Mucosa of descending colon (tissue), 3 donors: ENCODE measurements around the gene FKBP1B. TPM values are rescaled to one million over a fixed set of nuclear protein-coding genes. Genes with fewer than 3 reads are reported as not detected.

Experiments used
- ATAC-seq: fragments of 200-7000 bp; cut with Tn5 transposase; one replicate; pipeline ENCODE4 v1.9.1; 2020; ENCODE audit warnings: mild to moderate bottlenecking, moderate library complexity
- DNase-seq, 3 donors: peaks; one replicate each; pipeline ENCODE4 v3.0.0-alpha.2; 2020
- H3K36me3 ChIP-seq: fragments of 200-600 bp; one replicate; pipeline ENCODE4 v1.8.0; 2021; ENCODE audit warnings: low read depth, mild to moderate bottlenecking
- H3K4me1 ChIP-seq: fragments of 200-600 bp; one replicate; pipeline ENCODE4 v1.8.0; 2021; ENCODE audit warnings: low read depth, mild to moderate bottlenecking
- H3K4me3 ChIP-seq: fragments of 200-600 bp; one replicate; pipeline ENCODE4 v1.8.0; 2021; ENCODE audit warnings: mild to moderate bottlenecking
- H3K9me3 ChIP-seq: fragments of 200-600 bp; one replicate; pipeline ENCODE4 v1.8.0; 2021; ENCODE audit warnings: mild to moderate bottlenecking
- intact Hi-C, 2 donors: fragments of 100-400 bp; cut with DNase I in 1 of 2; cut with micrococcal nuclease in 1 of 2; formaldehyde crosslinking; loops; one replicate each; pipeline versions ENCODE4 v1.11.0 to v1.11.1; 2022; cut with DNase I, micrococcal nuclease
- total RNA-seq, 3 donors: library from RNA; stranded (reverse); fragmentation: NEBNext Ultra II Directional in 2 of 3; extraction: Animal tissue kit (Norgen Biotek cat#: 25700) in 2 of 3; gene quantifications; one replicate each; pipeline versions ENCODE4 v1.2.1 to v1.2.4, GENCODE V29; 2021 to 2023
- TF ChIP-seq, protein P1 (sequence below): fragments of 200-600 bp; IDR thresholded peaks from one replicate; pipeline ENCODE4 v1.8.0; 2022; ENCODE audit warnings: antibody characterized with exemption, mild to moderate bottlenecking
- donor health status: DM: no; HTN: no; CAD: no; lungs with moderate emphysema.
- donor health status: DM: no; HTN: no; CAD: no.
- donor health status: DM: no; HTN: yes; CAD: no.

Gene FKBP1B
- total RNA-seq, 3 donors from 2014 or later: 7.2 to 14.7 (median 8.2) TPM

DNA sequence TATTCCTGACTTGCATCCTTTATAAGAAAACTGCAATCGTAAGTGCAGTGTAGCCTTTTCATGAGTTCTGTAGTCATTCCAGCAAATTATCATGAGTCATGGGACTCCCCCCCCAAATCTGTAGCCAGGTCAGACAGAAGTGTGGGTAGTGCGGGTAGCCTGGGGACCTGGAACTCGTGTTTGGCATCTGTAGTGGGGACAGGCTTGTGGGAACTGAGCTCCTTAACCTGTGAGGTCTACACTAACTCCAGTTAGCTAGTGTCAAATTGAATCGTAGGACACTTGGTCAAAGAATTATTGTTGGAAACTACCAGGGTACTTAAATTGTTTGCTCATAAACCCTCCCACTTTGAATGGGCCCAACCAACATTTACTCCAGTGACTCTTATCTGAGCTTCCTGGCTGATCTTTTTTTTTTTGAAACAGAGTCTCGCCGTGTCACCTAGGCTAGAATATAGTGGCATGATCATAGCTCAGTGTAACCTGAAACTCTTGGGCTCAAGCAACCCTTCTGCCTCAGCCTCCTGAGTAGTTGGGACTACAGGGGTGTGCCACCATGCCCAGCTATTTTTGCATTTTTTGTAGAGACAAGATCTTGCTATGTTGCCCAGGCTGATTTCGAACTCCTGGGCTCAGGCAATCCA, 61.2 kb downstream of the FKBP1B start:
- ATAC-seq (no peak), DNase-seq (no peak)
- Histone ChIP-seq H3K4me3 (no peak overlapping the region), H3K4me1 (no peaks in the 10 kb centered on the region), H3K9me3 (peaks cover 3% of the 10 kb centered on the region), H3K36me3 (no peaks in the 10 kb centered on the region)
- TF ChIP-seq, protein P1, sequence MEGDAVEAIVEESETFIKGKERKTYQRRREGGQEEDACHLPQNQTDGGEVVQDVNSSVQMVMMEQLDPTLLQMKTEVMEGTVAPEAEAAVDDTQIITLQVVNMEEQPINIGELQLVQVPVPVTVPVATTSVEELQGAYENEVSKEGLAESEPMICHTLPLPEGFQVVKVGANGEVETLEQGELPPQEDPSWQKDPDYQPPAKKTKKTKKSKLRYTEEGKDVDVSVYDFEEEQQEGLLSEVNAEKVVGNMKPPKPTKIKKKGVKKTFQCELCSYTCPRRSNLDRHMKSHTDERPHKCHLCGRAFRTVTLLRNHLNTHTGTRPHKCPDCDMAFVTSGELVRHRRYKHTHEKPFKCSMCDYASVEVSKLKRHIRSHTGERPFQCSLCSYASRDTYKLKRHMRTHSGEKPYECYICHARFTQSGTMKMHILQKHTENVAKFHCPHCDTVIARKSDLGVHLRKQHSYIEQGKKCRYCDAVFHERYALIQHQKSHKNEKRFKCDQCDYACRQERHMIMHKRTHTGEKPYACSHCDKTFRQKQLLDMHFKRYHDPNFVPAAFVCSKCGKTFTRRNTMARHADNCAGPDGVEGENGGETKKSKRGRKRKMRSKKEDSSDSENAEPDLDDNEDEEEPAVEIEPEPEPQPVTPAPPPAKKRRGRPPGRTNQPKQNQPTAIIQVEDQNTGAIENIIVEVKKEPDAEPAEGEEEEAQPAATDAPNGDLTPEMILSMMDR: no peak
- intact Hi-C loops: no loop called here

DNA sequence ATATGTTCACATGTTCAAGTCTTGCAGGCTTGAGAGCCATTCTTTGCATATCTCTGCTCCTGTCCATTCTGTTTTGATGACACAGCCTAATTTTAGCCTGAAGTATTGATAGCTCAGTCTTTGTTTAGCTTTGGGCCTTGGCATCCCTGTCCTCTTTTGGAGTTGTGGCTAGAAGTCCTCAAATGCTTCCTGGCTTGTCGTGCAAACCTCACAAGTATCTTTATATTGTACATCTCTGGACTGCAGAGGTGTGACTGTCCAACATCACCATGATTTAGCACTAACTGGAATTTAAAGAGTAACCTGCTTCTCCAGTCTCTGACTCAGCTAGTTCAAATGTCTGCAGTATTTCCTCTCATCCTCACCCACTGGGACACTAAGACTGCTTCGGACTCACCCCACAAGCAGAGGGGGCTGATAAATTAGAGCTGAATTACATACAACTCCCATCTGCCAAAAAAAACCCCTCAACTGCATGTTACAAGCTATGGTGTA, 61.9 kb downstream of the FKBP1B start:
- peaks cover 2% of the 10 kb centered on the region for H3K9me3 ChIP-seq
- ATAC-seq: no peak
- H3K36me3 ChIP-seq: no peaks in the 10 kb centered on the region
- DNase-seq: no peak
- TF ChIP-seq, protein P1: no peak
- no peaks in the 10 kb centered on the region for H3K4me1 ChIP-seq
- intact Hi-C loops: no loop called here
- H3K4me3 ChIP-seq: no peak overlapping the region

Other genes with a start within 250 kb of the FKBP1B start
- 10 to 100 TPM; 25.8 to 38.5 (median 27.9) TPM for gene ATAD2B, start 122.6 kb upstream of the FKBP1B start, total RNA-seq
- 10 to 100 TPM; 12.9 to 23.9 (median 13.1) TPM for gene UBXN2A, start 109.3 kb upstream of the FKBP1B start, total RNA-seq
- under 1 TPM; 0.19 to 0.89 (median 0.20) TPM for gene MFSD2B, start 39.7 kb upstream of the FKBP1B start, total RNA-seq
- gene WDCP, start 2.4 kb upstream of the FKBP1B start, total RNA-seq: 10 to 100 TPM in 1 of 3 donors, 1 to 10 TPM in 2; 3.3 to 12.7 (median 4.6) TPM
- 10 to 100 TPM; 75.1 to 90.1 (median 76.1) TPM for gene SF3B6, start 26.6 kb downstream of the FKBP1B start, total RNA-seq
- gene TP53I3, start 35.1 kb downstream of the FKBP1B start, total RNA-seq: 100 to 1,000 TPM in 1 of 3 donors, 10 to 100 TPM in 2; 66.9 to 121 (median 96.7) TPM
- gene PFN4, start 73.6 kb downstream of the FKBP1B start, total RNA-seq: not detected
- gene FAM228B, start 73.7 kb downstream of the FKBP1B start, total RNA-seq: 10 to 100 TPM in 1 of 3 donors, 1 to 10 TPM in 2; 4.8 to 36.6 (median 7.8) TPM
- gene FAM228A, start 125.3 kb downstream of the FKBP1B start, total RNA-seq: 1 to 10 TPM in 1 of 3 donors, not detected in 2; 3.3 TPM